ENCODE results near the gene KNTC1. TPM values are rescaled to one million over a fixed set of nuclear protein-coding genes. Genes with fewer than 3 reads are reported as not detected.

KNTC1 gene
- total RNA-seq (ENCODE audit: low replicate concordance), result 196 and 249 TPM in 2 replicates

- DNase-seq (ENCODE audit: low spot score), result peak; percentile 100
- H3K4me3 ChIP-seq, result peak within 1 kb of the TSS; percentile 93
- Mint-ChIP-seq H3K9me3 (no peaks in the 10 kb centered on the region), H3K27me3 (ENCODE audit: insufficient read depth, low read depth) (peaks cover 3% of the 10 kb centered on the region), H3K36me3 (peaks cover 10% of the 10 kb centered on the region), H3K4me3 (no peak within 1 kb of the TSS), H3K27ac (no peak within 1 kb of the TSS), H3K4me1 (peaks cover 27% of the 10 kb centered on the region)
- H3K36me3 ChIP-seq, result peaks cover 17% of the 10 kb centered on the region
- H3K4me1 ChIP-seq, result peaks cover 30% of the 10 kb centered on the region
- peak within 1 kb of the TSS; percentile 95 for H2AFZ ChIP-seq (replicated peaks)
- no peaks in the 10 kb centered on the region for H3K9me3 ChIP-seq (ENCODE audit: low read depth)
- no peaks in the 10 kb centered on the region for H3K27me3 ChIP-seq
- no peak for TF ChIP-seq EZH2phosphoT487 (IDR thresholded peaks at IDR 0.05)
- no peak for TF ChIP-seq CTCF (IDR thresholded peaks at IDR 0.05)
- no peak for TF ChIP-seq EZH2 (IDR thresholded peaks at IDR 0.05)
- peak within 1 kb of the TSS; percentile 92 for H3K4me2 ChIP-seq
- peak within 1 kb of the TSS; percentile 100 for H3K27ac ChIP-seq
- H3F3A ChIP-seq (ENCODE audit: low read depth), result peaks cover 19% of the 10 kb centered on the region
- H3K79me2 ChIP-seq (ENCODE audit: low read depth), result peaks cover 93% of the 10 kb centered on the region
- peak within 1 kb of the TSS; percentile 100 for H3K9ac ChIP-seq
- peaks cover 37% of the 10 kb centered on the region for H4K20me1 ChIP-seq (ENCODE audit: low read depth)
Measured at GRCh38 chr12:122526683-122527477, at the start of gene KNTC1, which contains the start of gene RSRC2. TSS of gene KNTC1 (plus strand) at chr12:122527249. CDS start at chr12:122530064, 2,815 bp downstream. TSS of gene RSRC2 (minus strand) at chr12:122526936. CDS start at chr12:122526853, 83 bp downstream.

GRCh38 chr12:122480753-122481152 is 46.3 kb upstream of the KNTC1 start:
- Histone ChIP-seq H4K20me1 (ENCODE audit: low read depth) (no peaks in the 10 kb centered on the region), H3K79me2 (ENCODE audit: low read depth) (no peaks in the 10 kb centered on the region), H3K27ac (no peak overlapping the region), H3K4me1 (no peaks in the 10 kb centered on the region), H3K27me3 (no peaks in the 10 kb centered on the region), H3K4me3 (no peak overlapping the region), H3K9me3 (ENCODE audit: low read depth) (no peaks in the 10 kb centered on the region), H3F3A (ENCODE audit: low read depth) (no peaks in the 10 kb centered on the region), H3K4me2 (no peak overlapping the region), H3K9ac (no peak overlapping the region), H2AFZ (replicated peaks) (no peak overlapping the region), H3K36me3 (peaks cover 12% of the 10 kb centered on the region)
- DNase-seq (ENCODE audit: low spot score), result no peak
- TF ChIP-seq EZH2phosphoT487 (IDR thresholded peaks at IDR 0.05) (no peak), CTCF (IDR thresholded peaks at IDR 0.05) (no peak), EZH2 (IDR thresholded peaks at IDR 0.05) (no peak)
- Mint-ChIP-seq H3K4me3 (no peak overlapping the region), H3K36me3 (peaks cover 44% of the 10 kb centered on the region), H3K9me3 (no peaks in the 10 kb centered on the region), H3K27ac (no peak overlapping the region), H3K27me3 (ENCODE audit: insufficient read depth, low read depth) (no peaks in the 10 kb centered on the region), H3K4me1 (no peaks in the 10 kb centered on the region)

GRCh38 chr12:122481861-122482260 is 45.2 kb upstream of the KNTC1 start:
- Histone ChIP-seq H3K36me3 (peaks cover 12% of the 10 kb centered on the region), H3K4me3 (no peak overlapping the region), H3K4me1 (no peaks in the 10 kb centered on the region), H3K9me3 (ENCODE audit: low read depth) (no peaks in the 10 kb centered on the region), H3K79me2 (ENCODE audit: low read depth) (no peaks in the 10 kb centered on the region), H2AFZ (replicated peaks) (no peak overlapping the region), H3K9ac (no peak overlapping the region), H3F3A (ENCODE audit: low read depth) (no peaks in the 10 kb centered on the region), H3K27ac (no peak overlapping the region), H3K27me3 (no peaks in the 10 kb centered on the region), H4K20me1 (ENCODE audit: low read depth) (no peaks in the 10 kb centered on the region), H3K4me2 (no peak overlapping the region)
- H3K27ac Mint-ChIP-seq, result no peak overlapping the region
- no peaks in the 10 kb centered on the region for H3K9me3 Mint-ChIP-seq
- no peaks in the 10 kb centered on the region for H3K27me3 Mint-ChIP-seq (ENCODE audit: insufficient read depth, low read depth)
- no peak for DNase-seq (ENCODE audit: low spot score)
- H3K36me3 Mint-ChIP-seq, result peaks cover 40% of the 10 kb centered on the region
- H3K4me1 Mint-ChIP-seq, result no peaks in the 10 kb centered on the region
- H3K4me3 Mint-ChIP-seq, result no peak overlapping the region
- TF ChIP-seq EZH2 (IDR thresholded peaks at IDR 0.05) (no peak), CTCF (IDR thresholded peaks at IDR 0.05) (no peak), EZH2phosphoT487 (IDR thresholded peaks at IDR 0.05) (no peak)
